ENCODE measurements around the gene CPNE9.
A peak's percentile ranks its signal among the peaks of the same experiment; 100 is the strongest.

The CPNE9 gene

DNA sequence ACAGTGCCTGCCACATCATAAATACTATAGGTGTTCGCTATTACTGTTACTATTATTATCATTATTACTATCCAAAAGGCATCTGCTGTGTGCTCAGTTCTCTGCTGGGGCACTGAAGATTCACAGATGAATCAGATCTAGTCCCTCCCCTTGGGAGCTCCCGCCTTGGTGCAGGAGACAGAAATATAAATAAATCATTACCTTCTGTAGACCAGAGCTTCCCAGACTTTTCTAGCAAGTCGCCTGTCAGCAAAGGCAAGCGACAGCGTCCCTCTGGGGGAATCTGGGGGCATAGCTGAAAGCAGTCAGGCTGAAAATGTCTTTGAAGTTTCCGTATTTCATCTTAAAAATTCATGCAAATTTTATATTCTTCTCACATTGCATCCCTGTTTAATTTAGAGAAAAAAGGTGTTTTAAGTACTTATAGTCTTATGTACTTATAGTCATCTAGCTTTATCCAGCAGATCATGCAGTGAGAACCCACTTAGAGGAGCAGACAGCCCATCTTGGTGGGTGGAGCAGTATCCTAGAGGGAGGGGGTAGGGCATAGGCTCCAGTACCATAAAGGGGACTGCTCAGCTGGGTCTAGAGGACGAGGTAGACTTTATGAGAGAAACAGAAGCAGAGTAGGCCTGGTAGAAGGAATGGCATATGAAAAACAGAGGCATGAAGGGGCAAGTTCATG, 17.5 kb downstream of the CPNE9 start:
- TF ChIP-seq, protein P1, sequence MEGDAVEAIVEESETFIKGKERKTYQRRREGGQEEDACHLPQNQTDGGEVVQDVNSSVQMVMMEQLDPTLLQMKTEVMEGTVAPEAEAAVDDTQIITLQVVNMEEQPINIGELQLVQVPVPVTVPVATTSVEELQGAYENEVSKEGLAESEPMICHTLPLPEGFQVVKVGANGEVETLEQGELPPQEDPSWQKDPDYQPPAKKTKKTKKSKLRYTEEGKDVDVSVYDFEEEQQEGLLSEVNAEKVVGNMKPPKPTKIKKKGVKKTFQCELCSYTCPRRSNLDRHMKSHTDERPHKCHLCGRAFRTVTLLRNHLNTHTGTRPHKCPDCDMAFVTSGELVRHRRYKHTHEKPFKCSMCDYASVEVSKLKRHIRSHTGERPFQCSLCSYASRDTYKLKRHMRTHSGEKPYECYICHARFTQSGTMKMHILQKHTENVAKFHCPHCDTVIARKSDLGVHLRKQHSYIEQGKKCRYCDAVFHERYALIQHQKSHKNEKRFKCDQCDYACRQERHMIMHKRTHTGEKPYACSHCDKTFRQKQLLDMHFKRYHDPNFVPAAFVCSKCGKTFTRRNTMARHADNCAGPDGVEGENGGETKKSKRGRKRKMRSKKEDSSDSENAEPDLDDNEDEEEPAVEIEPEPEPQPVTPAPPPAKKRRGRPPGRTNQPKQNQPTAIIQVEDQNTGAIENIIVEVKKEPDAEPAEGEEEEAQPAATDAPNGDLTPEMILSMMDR (conservative IDR thresholded peaks at IDR 0.05; ENCODE audit: low read depth, low read length), result no peak
- no peaks in the 10 kb centered on the region for H3K79me2 ChIP-seq (ENCODE audit: insufficient read depth, low read depth)
- no peak overlapping the region for H3K4me2 ChIP-seq
- no peaks in the 10 kb centered on the region for H3K36me3 ChIP-seq (ENCODE audit: insufficient read depth)
- H3K4me3 ChIP-seq (IDR thresholded peaks at IDR 0.05; ENCODE audit: insufficient read depth, low read depth, low read length), result no peak overlapping the region
- H3K9ac ChIP-seq, result no peak overlapping the region
- H3K4me1 ChIP-seq (ENCODE audit: low read depth, poor library complexity, severe bottlenecking), result no peaks in the 10 kb centered on the region
- H4K20me1 ChIP-seq (ENCODE audit: insufficient read depth), result no peaks in the 10 kb centered on the region
- no peaks in the 10 kb centered on the region for H3K27me3 ChIP-seq (ENCODE audit: insufficient read depth, low read depth)
- no peak overlapping the region for H2AFZ ChIP-seq (ENCODE audit: low read depth)
- H3K27ac ChIP-seq, result no peak overlapping the region

DNA sequence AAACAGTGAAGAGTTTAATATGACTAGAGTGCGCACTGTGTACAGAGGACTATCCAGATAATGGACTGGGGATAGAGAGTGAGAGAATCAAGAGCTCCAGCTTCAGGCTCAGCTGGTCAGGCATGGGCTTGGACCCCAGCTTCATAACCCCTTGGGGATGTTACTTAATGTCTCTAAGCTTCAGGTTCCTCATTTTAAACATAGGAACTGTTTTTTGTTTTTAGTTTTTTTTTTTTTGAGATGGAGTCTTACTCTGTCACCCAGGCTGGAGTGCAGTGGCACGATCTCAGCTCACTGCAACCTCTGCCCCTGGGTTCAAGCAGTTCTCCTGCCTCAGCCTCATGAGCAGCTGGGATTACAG, 18.0 kb downstream of the CPNE9 start:
- no peak overlapping the region for H2AFZ ChIP-seq (ENCODE audit: low read depth)

DNA sequence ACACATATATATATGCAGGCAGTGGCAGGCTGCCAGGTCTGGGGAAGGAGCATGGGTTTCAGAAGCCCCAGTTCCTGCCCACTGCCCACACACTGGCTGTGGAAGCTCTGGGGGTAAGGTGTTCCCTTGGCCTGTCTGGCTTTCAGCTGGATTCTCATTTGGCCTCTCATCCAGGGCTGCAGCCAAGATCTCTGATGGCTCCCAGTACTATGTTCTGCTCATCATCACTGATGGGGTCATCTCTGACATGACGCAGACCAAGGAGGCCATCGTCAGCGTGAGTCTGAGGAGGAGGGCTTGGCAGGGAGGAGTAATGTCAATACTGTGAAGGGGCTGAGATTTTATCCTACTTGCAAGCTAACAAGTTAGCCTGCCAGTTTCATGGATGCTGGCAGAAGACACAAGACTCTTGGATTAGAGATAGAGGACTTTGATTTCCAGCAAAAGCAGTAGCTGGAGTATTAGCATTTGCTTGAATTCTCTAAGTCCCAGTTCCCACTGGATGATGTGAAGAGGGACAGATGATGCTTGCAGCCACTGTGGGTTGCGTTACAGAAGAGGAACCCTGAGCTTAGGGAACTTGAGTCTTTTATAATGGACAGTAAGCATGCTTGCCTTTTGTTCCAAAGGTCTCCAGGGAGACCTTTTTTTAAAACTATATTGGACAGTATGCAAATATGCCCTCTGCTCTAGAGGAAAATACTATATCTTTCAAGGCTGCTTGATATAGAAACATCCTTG, 22.3 kb downstream of the CPNE9 start:
- Histone ChIP-seq H3K9ac (no peak overlapping the region), H3K4me1 (ENCODE audit: low read depth, poor library complexity, severe bottlenecking) (no peaks in the 10 kb centered on the region), H2AFZ (ENCODE audit: low read depth) (no peak overlapping the region), H3K27me3 (ENCODE audit: insufficient read depth, low read depth) (no peaks in the 10 kb centered on the region), H3K79me2 (ENCODE audit: insufficient read depth, low read depth) (no peaks in the 10 kb centered on the region), H3K4me2 (no peak overlapping the region), H3K27ac (no peak overlapping the region), H4K20me1 (ENCODE audit: insufficient read depth) (no peaks in the 10 kb centered on the region), H3K36me3 (ENCODE audit: insufficient read depth) (no peaks in the 10 kb centered on the region), H3K4me3 (IDR thresholded peaks at IDR 0.05; ENCODE audit: insufficient read depth, low read depth, low read length) (no peak overlapping the region)
- TF ChIP-seq, protein P1 (conservative IDR thresholded peaks at IDR 0.05; ENCODE audit: low read depth, low read length), result no peak

More for the DNA sequence above, 18.0 kb downstream of the CPNE9 start:
- no peaks in the 10 kb centered on the region for H3K36me3 ChIP-seq (ENCODE audit: insufficient read depth)
- H4K20me1 ChIP-seq (ENCODE audit: insufficient read depth), result no peaks in the 10 kb centered on the region
- H3K9ac ChIP-seq, result no peak overlapping the region
- no peaks in the 10 kb centered on the region for H3K4me1 ChIP-seq (ENCODE audit: low read depth, poor library complexity, severe bottlenecking)
- no peak overlapping the region for H3K4me3 ChIP-seq (IDR thresholded peaks at IDR 0.05; ENCODE audit: insufficient read depth, low read depth, low read length)
- no peak overlapping the region for H3K4me2 ChIP-seq
- no peak overlapping the region for H3K27ac ChIP-seq
- TF ChIP-seq, protein P1 (conservative IDR thresholded peaks at IDR 0.05; ENCODE audit: low read depth, low read length), result no peak
- no peaks in the 10 kb centered on the region for H3K79me2 ChIP-seq (ENCODE audit: insufficient read depth, low read depth)
- no peaks in the 10 kb centered on the region for H3K27me3 ChIP-seq (ENCODE audit: insufficient read depth, low read depth)

DNA sequence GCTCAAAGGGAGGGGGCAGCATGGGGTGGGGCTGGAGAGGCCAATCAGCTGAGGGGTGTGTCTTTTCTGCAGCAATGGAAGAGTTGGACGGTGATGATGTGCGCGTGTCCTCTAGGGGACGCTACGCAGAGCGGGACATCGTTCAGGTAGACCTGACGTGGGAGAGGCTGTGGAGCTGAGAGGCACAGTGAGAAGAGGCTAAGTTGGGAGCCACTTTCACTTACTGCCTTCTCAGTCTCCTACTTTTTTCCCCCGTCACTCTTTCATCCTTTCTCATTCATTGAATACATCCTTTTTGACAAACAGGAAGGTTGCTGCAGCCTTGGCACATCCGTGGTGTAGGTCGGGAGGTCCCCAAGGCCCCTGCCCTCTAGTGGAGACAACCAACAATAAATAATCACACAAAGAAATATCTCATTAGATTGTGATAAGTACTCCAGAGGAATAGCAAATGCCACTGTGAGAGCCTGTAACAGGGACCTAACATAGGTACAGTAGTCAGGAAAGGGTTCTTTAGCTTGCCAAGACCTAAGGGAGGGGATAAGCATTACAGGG, 23.5 kb downstream of the CPNE9 start:
- H3K4me3 ChIP-seq (IDR thresholded peaks at IDR 0.05; ENCODE audit: insufficient read depth, low read depth, low read length), result no peak overlapping the region
- TF ChIP-seq, protein P1 (conservative IDR thresholded peaks at IDR 0.05; ENCODE audit: low read depth, low read length), result peak; percentile 73

More for the DNA sequence above, 23.5 kb downstream of the CPNE9 start:
- H3K79me2 ChIP-seq (ENCODE audit: insufficient read depth, low read depth), result peaks cover 3% of the 10 kb centered on the region
- H3K4me1 ChIP-seq (ENCODE audit: low read depth, poor library complexity, severe bottlenecking), result no peaks in the 10 kb centered on the region
- H3K27me3 ChIP-seq (ENCODE audit: insufficient read depth, low read depth), result no peaks in the 10 kb centered on the region
- H2AFZ ChIP-seq (ENCODE audit: low read depth), result no peak overlapping the region
- H3K9ac ChIP-seq, result no peak overlapping the region
- no peak overlapping the region for H3K27ac ChIP-seq
- H3K36me3 ChIP-seq (ENCODE audit: insufficient read depth), result no peaks in the 10 kb centered on the region
- no peaks in the 10 kb centered on the region for H4K20me1 ChIP-seq (ENCODE audit: insufficient read depth)
- H3K4me2 ChIP-seq, result no peak overlapping the region
